ENCODE data around the gene PPP2R5E. TPM values are rescaled to one million over a fixed set of nuclear protein-coding genes. Genes with fewer than 3 reads are reported as not detected.

PPP2R5E gene
- polyA plus RNA-seq, 3 donors: 8.9 to 26.3 (median 15.1) TPM

DNA sequence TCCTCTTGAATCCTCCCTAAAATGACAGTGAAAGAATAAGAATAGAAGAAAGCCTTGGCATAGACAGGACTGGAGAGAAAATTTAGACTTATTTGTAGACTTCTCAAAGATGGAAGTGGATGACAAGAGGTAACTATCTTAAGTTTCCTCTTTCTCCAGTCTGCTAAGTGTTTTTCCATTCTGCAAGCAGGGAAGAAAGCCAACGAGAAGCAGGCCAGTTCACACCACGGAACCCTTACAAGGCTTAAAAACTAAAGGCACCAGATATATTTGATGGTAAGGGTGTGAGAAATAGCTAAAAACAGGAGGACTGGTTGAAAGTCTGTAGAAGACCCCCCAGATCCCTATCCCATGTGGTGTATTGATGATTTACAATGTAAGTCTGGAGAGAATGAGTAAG lies 141.5 kb downstream of the PPP2R5E start:
- peak overlapping the region in 1 of 7 donors; percentile 37 for H3K27ac Mint-ChIP-seq
- no peaks in the 10 kb centered on the region for H3K4me1 ChIP-seq (ENCODE audit: control insufficient read depth in 1 of 2, insufficient read depth in 2 of 2, low read length in 2 of 2)
- no peaks in the 10 kb centered on the region for H3K79me2 ChIP-seq (ENCODE audit: insufficient read depth, low read length)
- no peaks in the 10 kb centered on the region for H3K4me1 Mint-ChIP-seq
- no peak overlapping the region for H3K4me2 ChIP-seq (replicated peaks; ENCODE audit: extremely low read depth, low read length, poor library complexity, severe bottlenecking)
- H3K9me3 Mint-ChIP-seq: peaks cover 0 to 2% (median 0%) of the 10 kb centered on the region in 7 donors
- peaks cover 33 to 34% of the 10 kb centered on the region in 2 donors for H3K36me3 Mint-ChIP-seq
- H4K20me1 ChIP-seq (ENCODE audit: insufficient read depth, low read length): peaks cover 6% of the 10 kb centered on the region
- no peak overlapping the region for H2AFZ ChIP-seq (ENCODE audit: insufficient read depth, low read depth, low read length, poor library complexity, severe bottlenecking)
- no peaks in the 10 kb centered on the region for H3K27me3 Mint-ChIP-seq (ENCODE audit: low read depth in 3 of 3)
- intact Hi-C loops (cut with micrococcal nuclease): no loop called here
- no peak overlapping the region for H3K9ac ChIP-seq (ENCODE audit: insufficient read depth, low read length, poor library complexity, severe bottlenecking)
- TF ChIP-seq, protein P1, sequence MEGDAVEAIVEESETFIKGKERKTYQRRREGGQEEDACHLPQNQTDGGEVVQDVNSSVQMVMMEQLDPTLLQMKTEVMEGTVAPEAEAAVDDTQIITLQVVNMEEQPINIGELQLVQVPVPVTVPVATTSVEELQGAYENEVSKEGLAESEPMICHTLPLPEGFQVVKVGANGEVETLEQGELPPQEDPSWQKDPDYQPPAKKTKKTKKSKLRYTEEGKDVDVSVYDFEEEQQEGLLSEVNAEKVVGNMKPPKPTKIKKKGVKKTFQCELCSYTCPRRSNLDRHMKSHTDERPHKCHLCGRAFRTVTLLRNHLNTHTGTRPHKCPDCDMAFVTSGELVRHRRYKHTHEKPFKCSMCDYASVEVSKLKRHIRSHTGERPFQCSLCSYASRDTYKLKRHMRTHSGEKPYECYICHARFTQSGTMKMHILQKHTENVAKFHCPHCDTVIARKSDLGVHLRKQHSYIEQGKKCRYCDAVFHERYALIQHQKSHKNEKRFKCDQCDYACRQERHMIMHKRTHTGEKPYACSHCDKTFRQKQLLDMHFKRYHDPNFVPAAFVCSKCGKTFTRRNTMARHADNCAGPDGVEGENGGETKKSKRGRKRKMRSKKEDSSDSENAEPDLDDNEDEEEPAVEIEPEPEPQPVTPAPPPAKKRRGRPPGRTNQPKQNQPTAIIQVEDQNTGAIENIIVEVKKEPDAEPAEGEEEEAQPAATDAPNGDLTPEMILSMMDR (IDR thresholded peaks at IDR 0.05): no peak
- H3K27ac ChIP-seq (ENCODE audit: low read depth in 1 of 2, low read length in 2 of 2): no peak overlapping the region
- H3K4me3 Mint-ChIP-seq: no peak overlapping the region
- peaks cover 3 to 40% of the 10 kb centered on the region in 2 donors for H3K36me3 ChIP-seq (replicated peaks in 1 of 2; ENCODE audit: control insufficient read depth in 1 of 2, insufficient read depth in 2 of 2, low read length in 2 of 2)
- no peak for DNase-seq
- H3K27me3 ChIP-seq (ENCODE audit: control insufficient read depth in 2 of 2, insufficient read depth in 2 of 2, low read length in 2 of 2): no peaks in the 10 kb centered on the region
- 60% methylated on average over 1 of the region's 2 CpGs for WGBS (ENCODE audit: insufficient coverage)
- H3K9me3 ChIP-seq (replicated peaks in 1 of 2; ENCODE audit: control insufficient read depth in 1 of 2, insufficient read depth in 1 of 2, low read length in 2 of 2): no peaks in the 10 kb centered on the region
- H3K4me3 ChIP-seq (replicated peaks in 1 of 3; ENCODE audit: low read depth in 2 of 3, low read length in 3 of 3): no peak overlapping the region

DNA sequence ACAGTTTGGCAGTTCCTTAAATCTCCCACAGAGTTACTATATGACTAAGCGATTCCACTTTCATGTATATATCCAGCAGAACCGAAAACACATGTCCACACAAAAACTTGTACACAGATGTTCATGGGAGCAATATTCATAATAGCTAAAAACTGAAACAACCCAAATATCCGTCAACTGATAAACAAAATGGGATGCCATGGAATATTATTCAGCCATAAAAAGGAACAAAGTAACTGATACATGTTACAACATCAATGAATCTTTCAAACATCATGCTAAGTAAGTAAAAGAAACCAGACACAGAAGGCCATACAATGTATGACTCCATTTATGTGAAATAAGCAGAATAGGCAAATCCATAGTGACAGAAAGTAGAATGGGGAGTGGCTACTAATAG lies 144.2 kb downstream of the PPP2R5E start:
- Histone ChIP-seq H3K4me3 (replicated peaks in 1 of 3; ENCODE audit: low read depth in 2 of 3, low read length in 3 of 3) (no peak overlapping the region), H4K20me1 (ENCODE audit: insufficient read depth, low read length) (peaks cover 6% of the 10 kb centered on the region), H3K79me2 (ENCODE audit: insufficient read depth, low read length) (no peaks in the 10 kb centered on the region), H2AFZ (ENCODE audit: insufficient read depth, low read depth, low read length, poor library complexity, severe bottlenecking) (no peak overlapping the region), H3K4me1 (ENCODE audit: control insufficient read depth in 1 of 2, insufficient read depth in 2 of 2, low read length in 2 of 2) (no peaks in the 10 kb centered on the region), H3K9me3 (replicated peaks in 1 of 2; ENCODE audit: control insufficient read depth in 1 of 2, insufficient read depth in 1 of 2, low read length in 2 of 2) (no peaks in the 10 kb centered on the region), H3K36me3 (replicated peaks in 1 of 2; ENCODE audit: control insufficient read depth in 1 of 2, insufficient read depth in 2 of 2, low read length in 2 of 2) (peaks cover 9 to 48% of the 10 kb centered on the region in 2 donors), H3K27me3 (ENCODE audit: control insufficient read depth in 2 of 2, insufficient read depth in 2 of 2, low read length in 2 of 2) (no peaks in the 10 kb centered on the region), H3K27ac (ENCODE audit: low read depth in 1 of 2, low read length in 2 of 2) (no peak overlapping the region), H3K9ac (ENCODE audit: insufficient read depth, low read length, poor library complexity, severe bottlenecking) (no peak overlapping the region), H3K4me2 (replicated peaks; ENCODE audit: extremely low read depth, low read length, poor library complexity, severe bottlenecking) (no peak overlapping the region)
- DNase-seq: no peak
- Mint-ChIP-seq H3K27ac (no peak overlapping the region), H3K4me3 (no peak overlapping the region), H3K4me1 (no peaks in the 10 kb centered on the region), H3K36me3 (peaks cover 35 to 41% of the 10 kb centered on the region in 2 donors), H3K9me3 (peaks cover 0 to 2% (median 0%) of the 10 kb centered on the region in 7 donors), H3K27me3 (ENCODE audit: low read depth in 3 of 3) (no peaks in the 10 kb centered on the region)
- WGBS (ENCODE audit: insufficient coverage): 92% methylated on average over 2 of the region's 3 CpGs
- TF ChIP-seq, protein P1 (IDR thresholded peaks at IDR 0.05): no peak
- intact Hi-C loops (cut with micrococcal nuclease): no loop called here
